ENCODE measurements around the gene SIPA1L3.

DNA sequence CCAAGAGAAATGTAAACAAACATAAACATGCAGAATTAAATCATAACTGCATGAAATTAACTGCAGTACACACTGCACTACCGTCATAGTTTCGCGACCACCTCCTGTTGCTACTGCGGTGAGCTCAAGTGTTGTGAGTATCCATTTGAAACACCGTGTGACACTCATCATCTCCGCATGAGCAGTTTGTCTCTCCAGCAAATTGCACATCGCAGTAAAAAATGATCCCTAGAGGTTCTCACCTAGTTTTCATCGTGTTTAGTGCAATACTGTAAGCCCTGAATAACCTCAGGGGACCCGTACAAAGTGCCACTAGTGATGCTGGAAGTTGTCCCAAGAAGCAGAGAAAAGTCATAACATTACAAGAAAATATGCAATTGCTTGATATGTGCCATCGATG lies 169.3 kb downstream of the SIPA1L3 start:
- TF ChIP-seq EP300 (IDR thresholded peaks at IDR 0.05) (no peak), POLR2A (IDR thresholded peaks at IDR 0.05) (no peak)
- TF ChIP-seq, protein P1, sequence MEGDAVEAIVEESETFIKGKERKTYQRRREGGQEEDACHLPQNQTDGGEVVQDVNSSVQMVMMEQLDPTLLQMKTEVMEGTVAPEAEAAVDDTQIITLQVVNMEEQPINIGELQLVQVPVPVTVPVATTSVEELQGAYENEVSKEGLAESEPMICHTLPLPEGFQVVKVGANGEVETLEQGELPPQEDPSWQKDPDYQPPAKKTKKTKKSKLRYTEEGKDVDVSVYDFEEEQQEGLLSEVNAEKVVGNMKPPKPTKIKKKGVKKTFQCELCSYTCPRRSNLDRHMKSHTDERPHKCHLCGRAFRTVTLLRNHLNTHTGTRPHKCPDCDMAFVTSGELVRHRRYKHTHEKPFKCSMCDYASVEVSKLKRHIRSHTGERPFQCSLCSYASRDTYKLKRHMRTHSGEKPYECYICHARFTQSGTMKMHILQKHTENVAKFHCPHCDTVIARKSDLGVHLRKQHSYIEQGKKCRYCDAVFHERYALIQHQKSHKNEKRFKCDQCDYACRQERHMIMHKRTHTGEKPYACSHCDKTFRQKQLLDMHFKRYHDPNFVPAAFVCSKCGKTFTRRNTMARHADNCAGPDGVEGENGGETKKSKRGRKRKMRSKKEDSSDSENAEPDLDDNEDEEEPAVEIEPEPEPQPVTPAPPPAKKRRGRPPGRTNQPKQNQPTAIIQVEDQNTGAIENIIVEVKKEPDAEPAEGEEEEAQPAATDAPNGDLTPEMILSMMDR (IDR thresholded peaks at IDR 0.05): no peak
